G401 (cell line): ENCODE measurements around the gene CDC42SE2. TPM values are rescaled to one million over a fixed set of nuclear protein-coding genes. Genes with fewer than 3 reads are reported as not detected.

Experiments used
- DNase-seq: peaks from one replicate; pipeline ENCODE4 v3.0.0-alpha.2; 2015; ENCODE audit warnings: low spot score
- in situ Hi-C: cut with HindIII; loops from 2 replicates; pipeline ENCODE4 v1.10.0; 2016; ENCODE audit warnings: low sequenced_read_pairs, mixed read lengths
- total RNA-seq: library from RNA; depleted of rRNA; stranded (reverse); fragments of >200 nt; shearing (Covaris generic); gene quantifications from 2 replicates; pipeline ENCODE4 v1.2.3, GENCODE V29; 2014

The CDC42SE2 gene
- total RNA-seq, 1 experiment from 2014 or later, result 53.1 TPM

GRCh38 chr5:131353991-131354390, 90.1 kb downstream of the CDC42SE2 start:
- in situ Hi-C loops, result no loop called here
- no peak for DNase-seq

DNA sequence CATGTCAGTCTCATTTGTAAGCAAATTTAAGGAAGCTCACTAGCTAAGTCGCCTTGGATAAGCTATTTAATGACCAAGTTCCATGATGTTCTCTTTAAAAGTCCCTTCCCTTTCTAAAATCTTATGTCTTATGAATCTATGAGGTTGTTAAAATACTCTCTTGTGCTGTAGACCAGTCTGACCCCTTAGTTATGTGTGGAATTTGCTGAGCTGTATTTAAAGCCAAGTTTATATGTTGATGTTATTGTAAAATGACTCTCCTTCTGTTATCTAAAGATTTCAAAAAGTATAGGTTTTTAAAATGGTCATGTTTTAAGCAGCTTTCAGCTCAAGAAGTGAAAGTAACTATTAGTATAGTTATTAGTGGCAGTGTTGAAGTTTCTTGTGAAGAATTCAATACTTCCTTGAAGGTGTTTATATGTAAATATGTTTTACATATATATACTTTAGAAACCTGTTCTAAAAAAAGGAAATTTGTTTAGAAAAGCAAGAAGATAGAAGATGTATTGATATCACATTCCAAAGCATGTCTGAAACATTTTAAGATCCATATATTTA, 92.2 kb downstream of the CDC42SE2 start:
- in situ Hi-C loops, result no loop called here
- no peak for DNase-seq

- in situ Hi-C loops, result no loop called here
- DNase-seq, result no peak
Measured at GRCh38 chr5:131356619-131357018, 92.8 kb downstream of the CDC42SE2 start.

GRCh38 chr5:131357739-131358561, 94.1 kb downstream of the CDC42SE2 start:
- no peak for DNase-seq
- in situ Hi-C loops, result no loop called here

GRCh38 chr5:131361677-131362315, 97.9 kb downstream of the CDC42SE2 start:
- no peak for DNase-seq
- in situ Hi-C loops, result no loop called here

- DNase-seq, result no peak
- in situ Hi-C loops, result no loop called here
Measured at GRCh38 chr5:131363811-131364506, 100.1 kb downstream of the CDC42SE2 start.

DNA sequence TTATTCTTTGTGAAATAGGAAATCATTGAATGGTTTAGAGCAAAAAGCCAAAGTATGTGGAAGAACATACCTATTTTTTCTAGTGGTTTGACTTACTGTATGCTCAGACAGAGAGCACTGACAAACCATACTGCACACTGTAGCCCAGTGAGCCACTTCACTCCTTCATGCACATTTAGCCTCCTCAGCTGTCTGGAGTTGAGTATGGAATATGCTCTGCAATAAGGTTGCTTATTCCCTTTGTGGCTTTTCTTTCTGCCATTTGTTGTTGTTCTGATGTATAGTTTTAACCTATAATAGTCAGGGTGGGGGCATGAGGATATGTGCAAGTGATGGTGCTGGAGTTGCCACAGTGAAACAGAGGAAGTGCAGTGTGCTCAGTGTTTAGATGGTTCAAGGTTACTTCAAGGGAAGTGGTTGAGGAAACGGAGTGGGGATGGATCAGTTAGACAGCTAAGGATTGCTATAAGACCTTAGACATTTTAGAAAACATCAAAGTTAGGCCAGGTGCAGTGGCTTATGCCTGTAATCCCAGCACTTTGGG, 100.7 kb downstream of the CDC42SE2 start:
- in situ Hi-C loops, result no loop called here

GRCh38 chr5:131366428-131366827, 102.6 kb downstream of the CDC42SE2 start:
- in situ Hi-C loops, result no loop called here
- DNase-seq, result no peak

More for the DNA sequence above, 100.7 kb downstream of the CDC42SE2 start:
- DNase-seq, result no peak

- in situ Hi-C loops, result no loop called here
- no peak for DNase-seq
Measured at GRCh38 chr5:131367219-131367860, 103.5 kb downstream of the CDC42SE2 start.

DNA sequence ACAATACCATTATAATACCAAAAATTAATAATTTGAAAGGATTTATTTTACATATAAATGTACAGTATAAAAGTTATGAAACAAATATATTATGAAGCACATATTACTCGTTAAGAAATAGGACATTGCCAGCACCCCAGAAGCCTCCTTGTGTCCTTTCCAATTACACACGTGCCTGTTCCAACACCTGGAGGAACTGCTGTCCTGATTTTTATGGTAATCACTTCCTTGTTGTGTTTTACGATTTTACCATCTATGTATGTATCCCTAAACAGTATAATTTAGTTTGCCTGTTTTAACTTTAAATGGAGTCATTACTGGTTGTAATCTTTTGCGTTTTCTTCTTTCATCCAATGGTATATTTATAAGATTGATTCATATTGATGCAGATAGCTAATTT, 105.0 kb downstream of the CDC42SE2 start:
- no peak for DNase-seq
- in situ Hi-C loops, result no loop called here

GRCh38 chr5:131369558-131369957, 105.7 kb downstream of the CDC42SE2 start:
- no peak for DNase-seq
- in situ Hi-C loops, result no loop called here

DNA sequence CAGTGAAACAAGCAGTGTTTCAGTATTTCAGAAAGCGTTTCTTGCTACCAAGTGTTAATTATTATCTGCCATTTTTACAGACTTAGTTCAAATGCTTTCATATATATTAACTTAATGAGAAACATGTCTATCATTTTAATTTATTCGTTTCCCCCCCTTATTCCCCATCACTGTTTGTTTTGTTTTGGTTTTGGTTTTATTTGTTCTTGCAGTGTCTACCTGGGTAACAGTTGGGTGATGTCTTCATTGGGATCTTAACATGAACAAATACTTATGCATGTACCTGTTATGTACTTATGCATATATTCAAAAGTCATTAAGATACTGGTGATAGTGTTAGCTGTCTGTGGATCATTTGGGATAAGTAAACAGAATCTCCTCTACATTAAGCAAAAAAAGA, 108.0 kb downstream of the CDC42SE2 start:
- in situ Hi-C loops, result no loop called here
- no peak for DNase-seq

- no peak for DNase-seq
- in situ Hi-C loops, result no loop called here
Measured at GRCh38 chr5:131373265-131373664, 109.4 kb downstream of the CDC42SE2 start.

- in situ Hi-C loops, result no loop called here
- no peak for DNase-seq
Measured at GRCh38 chr5:131375351-131375750, 111.5 kb downstream of the CDC42SE2 start.

DNA sequence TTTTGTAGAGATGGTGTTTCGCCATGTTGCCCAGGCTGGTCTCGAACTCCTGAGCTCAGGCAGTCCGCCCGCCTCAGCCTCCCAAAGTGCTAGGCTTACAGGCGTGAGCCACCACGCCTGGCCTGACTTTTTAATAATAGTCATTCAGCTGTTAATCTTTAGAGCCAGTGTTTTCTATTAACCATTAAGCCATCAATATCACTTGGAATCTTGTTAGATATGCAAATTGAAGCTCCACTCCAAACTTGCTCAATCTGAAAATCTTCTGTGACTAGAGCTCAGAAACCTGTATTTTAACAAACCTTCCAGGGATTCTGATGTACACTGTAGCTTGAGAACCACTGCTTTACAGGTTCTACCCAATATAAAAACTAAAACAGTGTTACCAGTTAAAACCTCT, 113.5 kb downstream of the CDC42SE2 start:
- in situ Hi-C loops, result no loop called here
- no peak for DNase-seq

DNA sequence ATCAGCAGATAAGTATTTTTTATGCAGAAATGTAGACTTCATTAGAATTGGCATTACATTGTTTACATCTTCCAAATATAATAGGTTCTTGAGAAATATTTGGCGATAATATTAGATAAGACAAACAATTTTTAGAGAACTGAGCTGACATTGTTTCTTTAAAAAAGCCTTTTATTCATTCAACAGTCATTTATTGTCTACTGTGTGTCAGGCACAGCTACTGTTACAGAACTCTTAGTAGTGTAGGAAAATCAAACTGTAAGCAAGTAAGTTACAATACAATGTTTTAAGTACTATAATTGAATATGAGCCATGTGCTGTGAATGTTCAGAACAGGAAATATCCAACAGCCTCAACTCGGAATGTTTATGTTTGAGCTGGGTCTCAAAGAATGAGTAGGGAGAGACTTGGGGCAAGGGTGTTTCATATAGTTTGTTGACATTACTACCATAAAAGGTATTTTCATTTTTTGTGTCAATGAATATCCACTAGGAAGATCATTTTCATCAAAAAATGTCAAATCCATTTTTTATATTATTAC, 114.0 kb downstream of the CDC42SE2 start:
- in situ Hi-C loops, result no loop called here
- no peak for DNase-seq

GRCh38 chr5:131378721-131379541, 115.1 kb downstream of the CDC42SE2 start:
- DNase-seq, result no peak
- in situ Hi-C loops, result no loop called here

- no peak for DNase-seq
- in situ Hi-C loops, result no loop called here
Measured at GRCh38 chr5:131379723-131380122, 115.9 kb downstream of the CDC42SE2 start.
